K562 (cell line): Measurements from ENCODE around the gene MXD3. TPM values are rescaled to one million over a fixed set of nuclear protein-coding genes. Genes with fewer than 3 reads are reported as not detected.
A peak's percentile ranks its signal among the peaks of the same experiment; 100 is the strongest.

Source experiments
- ATAC-seq: fragments of 200-7000 bp; cut with Tn5 transposase; 3 replicates; pipeline ENCODE4 v1.9.1; 2020; ENCODE audit warnings: moderate library complexity
- BruUV-seq: library from RNA; stranded (reverse); fragments of 400-500 nt; replicated peaks from 2 replicates; lab custom pipeline; 2021; lab: Mats Ljungman, UMichigan
- CTCF ChIA-PET: fragments of 300-600 bp; formaldehyde crosslinking; extraction: SDS; loops from one replicate; lab custom pipeline; 2021; ENCODE audit warnings: low intra/inter-chr PET ratio; lab: Yijun Ruan, JAX
- POLR2A ChIA-PET: fragments of 300-600, 350-650 bp; sonication (Branson Sonifier 250); formaldehyde crosslinking; extraction: SDS; loops from one replicate; lab custom pipeline; 2021; ENCODE audit warnings: antibody characterized with exemption, inconsistent platforms; lab: Yijun Ruan, JAX
- DNase-seq, 4 experiments: peaks; one replicate each; pipeline versions ENCODE4 v3.0.0 to v3.0.0-alpha.2; 2011 to 2018; ENCODE audit warnings: low spot score in 3 of 4, mixed read lengths in 3 of 4; ENCODE audit errors: extremely low read depth in 1 of 4
- FAIRE-seq: peaks from 2 replicates; lab custom pipeline; 2011; peaks lifted over from hg19 to GRCh38; lab: Jason Lieb, UNC
- H2AFZ ChIP-seq: 2 replicates; pipeline ENCODE4 v1.6.0; 2011; ENCODE audit warnings: low read depth, low read length, control low read depth, inconsistent platforms
- H3K27ac ChIP-seq: fragments of 200-600 bp; 3 replicates; pipeline ENCODE4 v1.8.0; 2011; ENCODE audit warnings: low read depth, mild to moderate bottlenecking, control low read depth, inconsistent platforms, low read length, moderate library complexity, mixed read lengths; ENCODE audit errors: extremely low read depth
- H3K27me3 ChIP-seq, 2 experiments: fragments of 300-600 bp in 1 of 2; 2 replicates in 1 of 2; 3 replicates in 1 of 2; pipeline versions ENCODE4 v1.6.0 to v1.8.0; 2011; ENCODE audit warnings: inconsistent platforms in 2 of 2, low read length in 2 of 2, mild to moderate bottlenecking in 1 of 2, mixed read lengths in 1 of 2, moderate library complexity in 1 of 2; ENCODE audit not compliant: control insufficient read depth in 2 of 2, insufficient read depth in 2 of 2
- H3K36me3 ChIP-seq: fragments of 300-600 bp; 3 replicates; pipeline ENCODE4 v1.8.0; 2011; ENCODE audit warnings: mild to moderate bottlenecking, low read length, inconsistent platforms; ENCODE audit not compliant: control insufficient read depth, insufficient read depth
- H3K4me1 ChIP-seq, 2 experiments: fragments of 200-600 bp in 1 of 2; replicated peaks in 1 of 2; 2 replicates in 1 of 2; 3 replicates in 1 of 2; pipeline versions ENCODE4 v1.5.1 to v1.8.0; 2011; ENCODE audit warnings: inconsistent platforms in 2 of 2, low read length in 2 of 2, mild to moderate bottlenecking in 1 of 2, mixed read lengths in 1 of 2, moderate library complexity in 1 of 2; ENCODE audit not compliant: control insufficient read depth in 2 of 2, insufficient read depth in 2 of 2
- H3K4me2 ChIP-seq: 2 replicates; pipeline ENCODE4 v1.6.1; 2011; ENCODE audit warnings: low read length, control low read depth, inconsistent platforms, mixed read lengths; ENCODE audit not compliant: insufficient read depth
- H3K4me3 ChIP-seq: fragments of 200-600 bp; sonication (generic), shearing (Covaris generic); 2 replicates; pipeline ENCODE4 v1.5.1; 2016; ENCODE audit warnings: control low read depth, inconsistent platforms
- H3K79me2 ChIP-seq: fragments of 200-600 bp; 3 replicates; pipeline ENCODE4 v1.8.0; 2011; ENCODE audit warnings: low read length, inconsistent platforms; ENCODE audit not compliant: control insufficient read depth, insufficient read depth
- H3K9ac ChIP-seq, 2 experiments: 2 replicates each; pipeline versions ENCODE4 v1.6.0 to v1.6.1; 2011; ENCODE audit warnings: low read depth in 2 of 2, low read length in 2 of 2, control low read depth in 1 of 2, inconsistent platforms in 1 of 2, mild to moderate bottlenecking in 1 of 2, mixed read lengths in 1 of 2; ENCODE audit not compliant: insufficient read depth in 1 of 2
- H3K9me1 ChIP-seq: one replicate; pipeline ENCODE4 v1.6.0; 2011; ENCODE audit warnings: inconsistent platforms, mild to moderate bottlenecking, low read length, moderate library complexity; ENCODE audit not compliant: control insufficient read depth, insufficient read depth
- H3K9me3 ChIP-seq: replicated peaks from 2 replicates; pipeline ENCODE4 v1.5.1; 2011; ENCODE audit warnings: low read depth, low read length, inconsistent platforms; ENCODE audit not compliant: control insufficient read depth, insufficient read depth
- H4K20me1 ChIP-seq: replicated peaks from 2 replicates; pipeline ENCODE4 v1.6.1; 2011; ENCODE audit warnings: low read length, inconsistent platforms, mixed read lengths; ENCODE audit not compliant: control insufficient read depth, insufficient read depth
- BRD9 ChIP-seq: fragments of 450-650 bp; IDR thresholded peaks from 2 replicates; pipeline ENCODE4 v1.6.1; 2018; ENCODE audit warnings: low read depth; ENCODE audit not compliant: partially characterized antibody
- CREB1 ChIP-seq, 2 experiments: sonication (generic) in 1 of 2; formaldehyde crosslinking in 1 of 2; IDR thresholded peaks; 2 replicates each; pipeline versions ENCODE4 v1.6.1 to v1.8.0; 2012 to 2022; ENCODE audit warnings: inconsistent platforms in 1 of 2, mild to moderate bottlenecking in 1 of 2, missing genetic modification reagents in 1 of 2, moderate library complexity in 1 of 2
- DMBX1 ChIP-seq: fragments of 250-450 bp; sonication (Bioruptor Pico); IDR thresholded peaks from 2 replicates; pipeline ENCODE4 v1.8.0; 2022; ENCODE audit warnings: inconsistent platforms, mild to moderate bottlenecking, moderate library complexity, borderline replicate concordance
- E2F1 ChIP-seq: sonication (generic); formaldehyde crosslinking; IDR thresholded peaks from 2 replicates; pipeline ENCODE4 v1.8.1; 2023; ENCODE audit warnings: mild to moderate bottlenecking, missing genetic modification reagents, moderate library complexity
- ELF4 ChIP-seq: fragments of 450-650 bp; formaldehyde crosslinking; IDR thresholded peaks from 2 replicates; pipeline ENCODE4 v1.4.0; 2022; ENCODE audit warnings: missing genetic modification characterization
- GTF2A2 ChIP-seq: IDR thresholded peaks from 2 replicates; pipeline ENCODE4 v1.6.1; 2016; ENCODE audit warnings: mild to moderate bottlenecking, missing genetic modification characterization, missing compliant biosample characterization
- GTF2E2 ChIP-seq: fragments of 200-800 bp; sonication (Bioruptor generic); IDR thresholded peaks from 2 replicates; pipeline ENCODE4 v1.6.1; 2016; ENCODE audit warnings: missing genetic modification characterization, missing compliant biosample characterization
- JUND ChIP-seq, 2 experiments: IDR thresholded peaks; 2 replicates in 1 of 2; 3 replicates in 1 of 2; pipeline ENCODE4 v1.6.1; 2011; ENCODE audit warnings: borderline replicate concordance in 2 of 2, low read depth in 2 of 2, low read length in 2 of 2, improper control_type of control experiment in 1 of 2, missing biosample characterization in 1 of 2, missing genetic modification characterization in 1 of 2, missing genetic modification reagents in 1 of 2
- MAZ ChIP-seq, 2 experiments: fragments of 450-650 bp in 1 of 2; sonication (generic) in 1 of 2; formaldehyde crosslinking; IDR thresholded peaks in 1 of 2; conservative IDR thresholded peaks in 1 of 2; 2 replicates each; pipeline versions ENCODE4 v1.4.0 to v1.5.0; 2020; ENCODE audit warnings: mild to moderate bottlenecking in 1 of 2, missing genetic modification reagents in 1 of 2
- NR2C1 ChIP-seq, 2 experiments: fragments of 450-650 bp; IDR thresholded peaks; 2 replicates each; pipeline ENCODE4 v1.6.1; 2017; ENCODE audit warnings: mild to moderate bottlenecking in 2 of 2, antibody characterized with exemption in 1 of 2, inconsistent platforms in 1 of 2, missing compliant biosample characterization in 1 of 2, missing genetic modification characterization in 1 of 2
- PYGO2 ChIP-seq: fragments of 450-650 bp; IDR thresholded peaks from 2 replicates; pipeline ENCODE4 v1.6.1; 2016; ENCODE audit warnings: mild to moderate bottlenecking, missing genetic modification characterization, moderate library complexity, missing compliant biosample characterization
- TOE1 ChIP-seq, 2 experiments: fragments of 450-650 bp in 1 of 2; sonication (generic) in 1 of 2; formaldehyde crosslinking in 1 of 2; IDR thresholded peaks; 2 replicates each; pipeline versions ENCODE4 v1.7.1 to v1.8.0; 2016 to 2022; ENCODE audit warnings: borderline replicate concordance in 2 of 2, mild to moderate bottlenecking in 2 of 2, antibody characterized with exemption in 1 of 2, inconsistent platforms in 1 of 2, low read depth in 1 of 2, missing genetic modification reagents in 1 of 2, moderate library complexity in 1 of 2
- TSC22D4 ChIP-seq: fragments of 450-650 bp; IDR thresholded peaks from 2 replicates; pipeline ENCODE4 v1.6.1; 2016; ENCODE audit warnings: missing genetic modification characterization, missing biosample characterization, control low read depth
- ZNF311 ChIP-seq: fragments of 250-450 bp; sonication (Bioruptor Pico); IDR thresholded peaks from 2 replicates; pipeline ENCODE4 v1.4.0; 2020; ENCODE audit warnings: mild to moderate bottlenecking, moderate library complexity
- ZNF324 ChIP-seq: fragments of 250-450 bp; sonication (Bioruptor Pico); IDR thresholded peaks from 2 replicates; pipeline ENCODE4 v1.4.0; 2020; ENCODE audit warnings: mild to moderate bottlenecking
- ZNF444 ChIP-seq: fragments of 250-450 bp; sonication (Bioruptor Pico); IDR thresholded peaks from 2 replicates; pipeline ENCODE4 v1.4.0; 2020; ENCODE audit warnings: mild to moderate bottlenecking, moderate library complexity
- ZNF445 ChIP-seq: fragments of 250-450 bp; sonication (Bioruptor Pico); IDR thresholded peaks from 2 replicates; pipeline ENCODE4 v1.4.0; 2020; ENCODE audit warnings: low read depth, mild to moderate bottlenecking, moderate library complexity
- ZNF717 ChIP-seq: fragments of 250-450 bp; sonication (Bioruptor Pico); IDR thresholded peaks from 2 replicates; pipeline ENCODE4 v1.5.0; 2021
- ZNF766 ChIP-seq: fragments of 200-800 bp; sonication (Bioruptor generic); conservative IDR thresholded peaks from 2 replicates; pipeline ENCODE4 v1.6.1; 2016; ENCODE audit warnings: missing genetic modification characterization, missing compliant biosample characterization
- ZNF79 ChIP-seq: fragments of 250-450 bp; sonication (Bioruptor Pico); IDR thresholded peaks from 2 replicates; pipeline ENCODE4 v1.4.0; 2020; ENCODE audit warnings: low read depth, mild to moderate bottlenecking, moderate library complexity
- WGBS: fragments of 100-300 bp; shearing (Covaris generic); methylation state at CpG from one replicate; pipeline ENCODE4 v1.1.6; 2016; ENCODE audit warnings: low coverage, mixed read lengths; ENCODE audit not compliant: insufficient coverage; ENCODE audit errors: missing lambda C conversion rate; 5-methylcytosine and 5-hydroxymethylcytosine counted together
- in situ Hi-C: fragments of 300-500 bp; cut with MboI; formaldehyde crosslinking; loops from 4 replicates; pipeline ENCODE4 v1.15.0; 2018; ENCODE audit warnings: inconsistent platforms, mixed read lengths
- intact Hi-C: fragments of 100-400 bp; cut with micrococcal nuclease; formaldehyde crosslinking; loops from 2 replicates; pipeline ENCODE4 v1.14.2; 2022
- polyA plus RNA-seq, 8 experiments: library from polyadenylated mRNA; depleted of rRNA in 4 of 8; stranded (reverse) in 5 of 8; unstranded in 3 of 8; fragments of >200 nt; fragmentation: Nextera tagmentation in 2 of 8; fragmentation: Illumina TruSeq in 1 of 8; extraction: Ambion mirVana in 2 of 8; extraction: Trizol in 1 of 8; gene quantifications; 2 replicates each; pipeline versions ENCODE4 v1.2.1 to v1.2.3, GENCODE V29; 2011 to 2014; ENCODE audit warnings: inconsistent platforms in 1 of 8, missing spikeins in 1 of 8
- total RNA-seq, 7 experiments: library from RNA; depleted of rRNA in 6 of 7; stranded (reverse); fragments of >200 nt in 6 of 7; fragmentation: Illumina TruSeq in 2 of 7; extraction: Trizol in 2 of 7; gene quantifications; 2 replicates each; pipeline versions ENCODE4 v1.2.1 to v1.2.3, GENCODE V29; 2011 to 2021; ENCODE audit warnings: low replicate concordance in 1 of 7

The MXD3 gene
- total and polyA plus RNA-seq, 9 of the 15 experiments (the other 6 are each of a cell fraction or from before 2014, with no cell fraction given), result 0.28 to 24.8 (median 4.5) TPM

GRCh38 chr5:177317959-177318377 is 6.3 kb upstream of the MXD3 start (continued):
- TF ChIP-seq JUND (IDR thresholded peaks at IDR 0.05; ENCODE audit: borderline replicate concordance, low read depth, low read length) (0 out of 2 replicates have a peak, but pooled peaks have one; percentile 13), JUND (tag; IDR thresholded peaks at IDR 0.05; ENCODE audit: borderline replicate concordance, low read depth, low read length) (no peak; the same call in 2 of the 3 replicates), BRD9 (no peak), ZNF444 (CRISPR knock-in tag) (no peak), MAZ (CRISPR knock-in tag; conservative IDR thresholded peaks at IDR 0.05 in 1 of 2, IDR thresholded peaks at IDR 0.05 in 1 of 2) (0 out of 4 replicates have a peak, but pooled peaks of 1 of the 2 experiments have one; percentile 13), TOE1 (IDR thresholded peaks at IDR 0.05; ENCODE audit: borderline replicate concordance) (no peak), TOE1 (CRISPR knock-in tag; IDR thresholded peaks at IDR 0.05; ENCODE audit: borderline replicate concordance, low read depth) (no peak), ZNF79 (no peak)

- Histone ChIP-seq H3K27ac (no peak overlapping the region), H2AFZ (no peak overlapping the region), H4K20me1 (no peaks in the 10 kb centered on the region), H3K4me1 (peaks cover 9 to 50% of the 10 kb centered on the region in 2 experiments), H3K36me3 (peaks cover 7% of the 10 kb centered on the region; the same call in 2 of the 3 replicates), H3K4me3 (no peak overlapping the region), H3K79me2 (peaks cover 7% of the 10 kb centered on the region; the same call in 2 of the 3 replicates), H3K27me3 (no peaks in the 10 kb centered on the region), H3K9ac (no peak overlapping the region), H3K4me2 (no peak overlapping the region), H3K9me3 (no peaks in the 10 kb centered on the region), H3K9me1 (no peaks in the 10 kb centered on the region)
- BruUV-seq, result no TSS peak
- 86% methylated on average over 3 of the region's 3 CpGs for WGBS
- TF ChIP-seq NR2C1 (IDR thresholded peaks at IDR 0.05) (no peak), NR2C1 (tag; IDR thresholded peaks at IDR 0.05) (no peak), TSC22D4 (tag) (no peak), GTF2E2 (tag) (no peak), CREB1 (IDR thresholded peaks at IDR 0.05) (no peak), CREB1 (CRISPR knock-in tag; IDR thresholded peaks at IDR 0.05) (no peak), ZNF311 (CRISPR knock-in tag) (no peak), E2F1 (CRISPR knock-in tag) (no peak), MAZ (CRISPR knock-in tag; conservative IDR thresholded peaks at IDR 0.05 in 1 of 2, IDR thresholded peaks at IDR 0.05 in 1 of 2) (no peak), DMBX1 (CRISPR knock-in tag) (no peak), ELF4 (no peak), ZNF766 (CRISPR knock-in tag) (no peak), GTF2A2 (no peak), PYGO2 (tag) (no peak), ZNF445 (CRISPR knock-in tag) (no peak), ZNF717 (CRISPR knock-in tag) (no peak), ZNF324 (CRISPR knock-in tag) (no peak)
- ATAC-seq (no peak), FAIRE-seq (no peak), DNase-seq (no peak)
- intact Hi-C loops, result loop anchor here (5.0 kb wide), 1 partner anchor 181 kb away; the partner anchor contains the start of gene PDLIM7
- in situ Hi-C loops, result no loop called here
- ChIA-PET POLR2A (interaction anchor here (0.9 to 1.3 kb wide), 2 partner anchors 12 to 142 kb away, joined by 3 to 4 read pairs; no protein-coding TSS in a partner anchor), CTCF (no interaction called here)
Measured at GRCh38 chr5:177316005-177316404, 4.3 kb upstream of the MXD3 start.
